ENCODE results near the gene PKD2L2. TPM values are rescaled to one million over a fixed set of nuclear protein-coding genes. Genes with fewer than 3 reads are reported as not detected.

Gene PKD2L2
- total RNA-seq, 4 donors from 2014 or later, result not detected

- WGBS, 2 donors, result 97% methylated on average over 1 of the region's 1 CpG
- no peak for TF ChIP-seq CTCF (IDR thresholded peaks at IDR 0.05)
- Histone ChIP-seq H3K4me1 (no peaks in the 10 kb centered on the region), H3K36me3 (no peaks in the 10 kb centered on the region), H3K9me3 (no peaks in the 10 kb centered on the region), H3K27me3 (no peaks in the 10 kb centered on the region), H3K27ac (no peak overlapping the region), H3K4me3 (replicated peaks in 1 of 3) (no peak overlapping the region)
- intact Hi-C loops (cut with DNase I), result no loop called here
- DNase-seq, result no peak
Observed at GRCh38 chr5:137902408-137903133, 13.3 kb downstream of the PKD2L2 start.

- DNase-seq, result no peak
Observed at GRCh38 chr5:137914758-137915157, 25.5 kb downstream of the PKD2L2 start.

GRCh38 chr5:137916923-137917322 lies 27.7 kb downstream of the PKD2L2 start:
- intact Hi-C loops (cut with DNase I), result no loop called here
- DNase-seq, result no peak
- H3K4me1 ChIP-seq, result no peaks in the 10 kb centered on the region
- no peaks in the 10 kb centered on the region for H3K36me3 ChIP-seq
- H3K9me3 ChIP-seq, result no peaks in the 10 kb centered on the region
- no peaks in the 10 kb centered on the region for H3K27me3 ChIP-seq
- H3K4me3 ChIP-seq (replicated peaks in 1 of 3), result no peak overlapping the region
- WGBS, 2 donors, result 89 to 94% methylated on average over 1 of the region's 1 CpG
- H3K27ac ChIP-seq, result no peak overlapping the region
- TF ChIP-seq CTCF (IDR thresholded peaks at IDR 0.05), result no peak
- TF ChIP-seq POLR2A (IDR thresholded peaks at IDR 0.05), result no peak

More at GRCh38 chr5:137914758-137915157, 25.5 kb downstream of the PKD2L2 start:
- Histone ChIP-seq H3K9me3 (no peaks in the 10 kb centered on the region), H3K4me1 (no peaks in the 10 kb centered on the region), H3K4me3 (replicated peaks in 1 of 3) (no peak overlapping the region), H3K27ac (no peak overlapping the region), H3K27me3 (no peaks in the 10 kb centered on the region), H3K36me3 (no peaks in the 10 kb centered on the region)
- TF ChIP-seq CTCF (IDR thresholded peaks at IDR 0.05) (no peak), POLR2A (IDR thresholded peaks at IDR 0.05) (no peak)
- intact Hi-C loops (cut with DNase I), result no loop called here
- WGBS, 2 donors, result 82 to 88% methylated on average over 2 of the region's 2 CpGs

GRCh38 chr5:137921931-137922330 lies 32.7 kb downstream of the PKD2L2 start:
- no peaks in the 10 kb centered on the region for H3K9me3 ChIP-seq
- no peak overlapping the region for H3K27ac ChIP-seq
- intact Hi-C loops (cut with DNase I), result no loop called here
- no peaks in the 10 kb centered on the region for H3K36me3 ChIP-seq
- TF ChIP-seq CTCF (IDR thresholded peaks at IDR 0.05) (no peak), POLR2A (IDR thresholded peaks at IDR 0.05) (no peak)
- H3K4me3 ChIP-seq (replicated peaks in 1 of 3), result no peak overlapping the region
- WGBS, 2 donors, result 59 to 66% methylated on average over 3 of the region's 3 CpGs
- H3K27me3 ChIP-seq, result no peaks in the 10 kb centered on the region
- DNase-seq, result no peak
- H3K4me1 ChIP-seq, result no peaks in the 10 kb centered on the region

GRCh38 chr5:137923856-137924255 lies 34.6 kb downstream of the PKD2L2 start:
- Histone ChIP-seq H3K4me1 (no peaks in the 10 kb centered on the region), H3K9me3 (no peaks in the 10 kb centered on the region), H3K36me3 (no peaks in the 10 kb centered on the region), H3K27ac (no peak overlapping the region), H3K27me3 (no peaks in the 10 kb centered on the region), H3K4me3 (replicated peaks in 1 of 3) (no peak overlapping the region)
- no peak for DNase-seq
- no peak for TF ChIP-seq POLR2A (IDR thresholded peaks at IDR 0.05)
- no peak for TF ChIP-seq CTCF (IDR thresholded peaks at IDR 0.05)
- 54 to 62% methylated on average over 4 of the region's 4 CpGs for WGBS, 2 donors
- intact Hi-C loops (cut with DNase I), result no loop called here

Data from thyroid gland (tissue), 4 donors.